Measurements from ENCODE around the gene SLC44A5.

- TF ChIP-seq CTCF (IDR thresholded peaks at IDR 0.05) (no peak), EP300 (IDR thresholded peaks at IDR 0.05) (no peak), POLR2A (IDR thresholded peaks at IDR 0.05) (no peak), POLR2AphosphoS5 (IDR thresholded peaks at IDR 0.05) (no peak)
Observed at GRCh38 chr1:75484789-75485188, 126.1 kb downstream of the SLC44A5 start.

Data from suprapubic skin (tissue), 4 donors.